ENCODE measurements around the gene MARCHF4.

Gene MARCHF4

GRCh38 chr2:216348756-216349308 lies 23.5 kb downstream of the MARCHF4 start:
- no peak for DNase-seq

DNA sequence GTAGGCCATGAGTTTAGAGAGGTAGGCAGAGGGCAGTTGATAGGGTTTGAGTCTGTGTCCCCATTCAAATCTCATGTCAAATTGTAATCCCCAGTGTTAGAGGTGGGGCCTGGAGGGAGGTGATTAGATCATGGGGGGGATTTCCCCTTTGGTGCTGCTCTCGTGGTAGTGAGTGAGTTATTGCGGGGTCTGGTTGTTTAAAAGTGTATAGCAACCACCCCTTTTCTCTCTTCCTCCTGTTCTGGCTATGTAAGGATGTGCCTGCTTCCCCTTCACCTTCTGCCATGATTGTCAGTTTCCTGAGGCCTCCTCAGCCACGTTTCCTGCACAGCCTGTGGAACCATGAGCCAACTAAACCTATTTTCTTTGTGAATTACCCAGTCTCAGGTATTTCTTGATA lies 25.5 kb downstream of the MARCHF4 start:
- no peak for DNase-seq

GRCh38 chr2:216345846-216346245 lies 26.4 kb downstream of the MARCHF4 start:
- no peak for DNase-seq

- DNase-seq = no peak
These were observed 27.4 kb downstream of the MARCHF4 start for GRCh38 chr2:216344950-216345300.

- no peak for DNase-seq
These were observed 27.9 kb downstream of the MARCHF4 start for GRCh38 chr2:216344206-216344949.

- no peak for DNase-seq
These were observed 28.9 kb downstream of the MARCHF4 start for GRCh38 chr2:216343221-216343980.

DNA sequence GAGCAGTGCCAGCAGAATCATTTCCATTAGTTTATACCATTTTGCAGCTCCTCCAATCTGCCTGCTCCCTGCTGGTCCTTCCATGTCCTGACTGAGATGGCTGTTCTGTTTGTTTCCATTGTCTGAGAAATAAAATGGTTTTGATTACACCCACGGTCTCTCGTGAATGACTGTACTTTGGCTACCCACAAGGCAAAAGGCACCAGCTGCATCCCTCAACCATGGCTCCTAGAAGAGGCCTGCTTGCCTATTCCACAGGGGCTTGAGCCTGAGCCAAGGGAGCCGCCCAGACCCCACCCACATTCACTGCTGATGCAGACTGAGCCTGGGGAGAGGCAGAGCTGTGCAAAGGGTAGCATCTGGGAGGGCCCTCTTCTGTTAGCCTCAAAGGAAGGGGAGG lies 31.2 kb downstream of the MARCHF4 start:
- no peak for DNase-seq

DNA sequence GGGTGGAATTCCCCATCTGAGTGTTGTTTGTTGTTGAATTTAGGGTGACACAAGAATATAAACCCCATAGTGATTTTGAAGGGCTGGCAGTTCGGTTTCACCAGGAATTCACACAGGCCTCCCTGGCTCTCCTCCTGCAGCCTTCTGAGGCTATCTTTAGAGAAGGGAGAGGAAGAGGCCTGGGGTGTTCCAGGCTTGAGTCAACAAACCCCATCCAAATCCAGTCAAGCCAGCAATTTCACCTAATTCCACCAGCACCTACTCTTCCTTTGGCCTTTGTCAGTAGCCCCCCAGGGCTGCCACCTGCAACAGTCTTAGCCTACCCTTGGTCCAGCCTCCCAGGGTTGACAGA lies 32.0 kb downstream of the MARCHF4 start:
- no peak for DNase-seq

GRCh38 chr2:216339456-216340279 lies 32.6 kb downstream of the MARCHF4 start:
- no peak for DNase-seq

DNA sequence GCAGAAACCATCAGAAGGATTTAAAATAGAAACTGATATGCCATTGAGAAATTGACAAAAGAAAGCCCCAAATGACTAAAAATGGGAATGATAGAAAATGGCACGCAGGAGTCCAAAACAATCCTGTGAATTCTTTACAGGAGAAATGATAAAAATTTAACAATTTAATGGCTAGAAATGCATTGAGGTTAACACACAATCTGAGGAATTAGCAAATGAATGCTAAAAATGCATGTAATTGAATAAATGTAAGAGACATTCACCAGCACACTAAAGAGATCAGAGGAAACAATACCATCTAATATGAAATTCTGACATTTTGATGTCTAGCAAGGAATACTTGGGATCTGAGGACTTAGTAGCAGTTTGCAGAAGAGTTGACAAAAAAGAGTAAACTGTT lies 37.0 kb downstream of the MARCHF4 start:
- no peak for DNase-seq

DNA sequence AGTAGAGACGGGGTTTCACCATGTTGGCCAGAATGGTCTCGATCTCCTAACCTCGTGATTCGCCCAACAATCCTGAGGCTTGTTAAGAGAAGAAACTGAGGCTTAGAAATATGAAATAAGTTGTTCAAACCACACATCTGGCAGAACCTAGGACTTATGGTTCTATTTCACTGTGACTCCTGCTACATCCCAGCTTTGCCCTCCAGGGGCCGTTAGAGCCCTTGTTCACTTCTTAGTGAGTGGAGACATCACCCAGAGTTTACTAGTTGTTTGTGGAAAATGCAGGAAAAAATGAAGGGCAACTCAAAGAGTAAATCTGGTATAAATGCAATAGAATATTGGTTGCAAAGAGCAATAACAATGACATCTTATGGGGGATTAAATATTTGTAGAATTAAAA lies 43.9 kb downstream of the MARCHF4 start:
- no peak for DNase-seq

DNA sequence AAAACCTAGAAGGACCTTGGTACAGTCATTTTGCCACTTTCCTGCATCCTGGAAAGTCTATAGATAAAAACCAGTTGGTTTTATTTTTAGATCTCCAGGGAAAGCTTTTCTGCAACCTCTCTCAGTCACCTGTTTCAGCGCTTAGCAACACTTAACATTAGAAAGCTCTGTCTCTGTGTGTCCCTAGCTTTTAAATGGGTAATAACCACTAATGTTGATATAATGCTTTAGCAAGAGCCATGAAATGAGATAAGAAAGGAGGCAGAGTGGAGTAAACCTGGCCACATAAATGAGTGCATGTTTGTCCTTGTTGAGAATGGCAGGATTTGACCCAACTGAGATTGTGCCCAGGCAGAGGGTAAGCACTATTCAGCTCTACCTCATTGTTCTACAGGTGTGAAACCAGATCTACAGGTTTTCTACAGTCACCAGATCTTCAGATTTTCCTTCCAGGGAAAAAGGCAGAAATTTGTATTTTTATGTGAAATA lies 44.8 kb downstream of the MARCHF4 start:
- no peak for DNase-seq

All from activated CD4-positive, alpha-beta T cell treated with anti-CD3 and anti-CD28 coated beads for 1 hour (primary cell).